ENCODE data around the gene KRTAP5-2.

- no peak for TF ChIP-seq CTCF (conservative IDR thresholded peaks at IDR 0.05)
- no peak for TF ChIP-seq EZH2 (IDR thresholded peaks at IDR 0.05; ENCODE audit: low read depth)
These were observed 29.6 kb downstream of the KRTAP5-2 start for GRCh38 chr11:1568441-1568911.

Data from PC-9 (cell line).